Sciatic nerve (tissue), 2 donors: ENCODE data around the gene MVB12B. TPM values are rescaled to one million over a fixed set of nuclear protein-coding genes. Genes with fewer than 3 reads are reported as not detected.

Experiments
- ATAC-seq: fragments of 200-7000 bp; cut with Tn5 transposase; one replicate; pipeline ENCODE4 v1.9.1; 2020; ENCODE audit warnings: mild to moderate bottlenecking, moderate library complexity
- DNase-seq: peaks from one replicate; pipeline ENCODE4 v3.0.0-alpha.2; 2020; ENCODE audit warnings: low spot score
- intact Hi-C: fragments of 100-400 bp; cut with DNase I; formaldehyde crosslinking; loops from one replicate; pipeline ENCODE4 v1.14.2; 2022
- total RNA-seq: library from RNA; stranded (reverse); fragmentation: NEBNext Ultra II Directional; extraction: Animal tissue kit (Norgen Biotek cat#: 25700); gene quantifications from one replicate; pipeline ENCODE4 v1.2.1, GENCODE V29; 2021
- donor health status: DM: no; HTN: no; CAD: no.
- donor health status: DM: no; HTN: no; CAD: no.

MVB12B gene
- total RNA-seq, 1 donor from 2014 or later, result 65.7 TPM

DNA sequence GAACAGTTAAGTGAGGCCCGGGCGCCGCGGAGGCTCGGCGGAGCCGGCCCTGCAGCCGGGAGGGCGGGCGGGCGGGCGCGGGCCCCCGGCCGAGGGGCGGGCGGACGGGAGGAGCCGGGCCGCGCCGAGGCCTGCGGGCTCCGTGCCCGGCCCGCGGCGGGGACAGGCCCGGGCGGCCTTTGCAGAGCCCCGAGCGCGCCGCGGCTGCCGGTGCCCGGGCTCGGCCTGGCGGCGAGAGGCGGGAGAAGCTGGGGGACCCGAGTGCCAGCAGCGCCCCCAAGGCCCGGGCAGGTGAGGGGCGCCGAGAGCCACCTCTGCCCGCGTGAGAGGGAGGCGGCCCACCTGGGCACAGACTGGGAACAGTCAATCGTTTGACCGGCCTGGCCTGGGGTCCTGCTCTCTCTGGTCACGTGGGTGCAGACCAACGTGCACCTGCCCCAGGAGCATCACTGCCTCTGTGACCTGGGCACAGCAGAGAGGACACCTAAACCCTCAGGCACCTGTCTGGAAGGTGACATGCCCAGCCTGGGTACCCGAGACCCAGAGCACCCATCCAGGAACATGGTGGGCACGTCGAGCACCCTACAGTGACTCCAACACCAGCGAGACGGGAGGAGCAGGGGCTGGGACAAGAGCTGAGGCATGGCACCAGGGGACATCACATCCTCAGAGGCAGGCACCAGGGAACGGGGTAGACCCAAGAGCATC is 531 bp downstream of the MVB12B start:
- intact Hi-C loops, result loop anchor here (10.0 kb wide), 1 partner anchor 68 kb away; no protein-coding TSS in a partner anchor
- ATAC-seq (peak; percentile 50), DNase-seq (no peak)

GRCh38 chr9:126327714-126328185 is 1.1 kb downstream of the MVB12B start:
- ATAC-seq, result peak; percentile 12
- DNase-seq, result no peak
- intact Hi-C loops, result loop anchor here (10.0 kb wide), 1 partner anchor 67 kb away; no protein-coding TSS in a partner anchor

GRCh38 chr9:126328407-126328806 is 1.8 kb downstream of the MVB12B start:
- DNase-seq (no peak), ATAC-seq (no peak)
- intact Hi-C loops, result loop anchor here (10.0 kb wide), 1 partner anchor 66 kb away; no protein-coding TSS in a partner anchor

DNA sequence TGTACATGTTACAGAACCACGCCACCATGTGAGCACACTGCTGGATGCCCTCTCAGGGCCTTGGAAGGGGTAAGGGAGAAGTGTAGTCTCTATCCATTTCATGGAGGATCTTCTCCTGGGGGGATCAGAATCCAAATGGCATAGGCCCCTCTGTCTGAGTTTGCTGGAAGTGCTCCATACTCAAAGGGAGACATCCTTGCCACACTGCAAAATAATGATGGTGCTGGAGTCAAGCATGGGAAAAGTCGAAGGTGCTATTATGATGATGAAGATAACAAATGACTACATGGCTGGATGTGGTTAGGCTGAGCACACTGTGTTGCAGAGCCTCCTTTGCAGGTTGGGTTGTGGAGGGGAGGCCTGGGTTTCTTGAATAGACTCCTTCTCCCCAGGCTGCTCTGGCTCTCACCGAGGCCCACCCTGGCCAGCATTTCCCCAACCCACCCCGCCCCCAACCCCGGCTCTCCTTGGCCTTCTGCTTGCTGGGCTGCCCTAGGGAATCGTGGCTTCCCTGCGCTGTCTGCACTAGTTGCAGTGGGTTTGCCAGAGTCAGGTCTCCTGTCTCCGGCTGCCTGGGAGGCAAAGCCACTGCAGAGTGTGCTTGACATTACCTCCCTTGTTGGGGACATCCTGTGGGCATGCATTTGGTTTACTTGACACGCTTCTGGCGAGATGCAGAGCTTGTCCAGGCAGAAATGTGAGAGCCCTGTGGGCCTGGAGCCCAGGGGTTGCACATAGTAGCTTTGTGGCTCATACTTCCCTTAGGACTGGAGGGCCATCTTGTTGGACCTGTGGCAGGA is 3.0 kb downstream of the MVB12B start:
- no peak for ATAC-seq
- no peak for DNase-seq
- intact Hi-C loops, result loop anchor here (10.0 kb wide), 1 partner anchor 65 kb away; no protein-coding TSS in a partner anchor

- ATAC-seq, result no peak
- intact Hi-C loops, result no loop called here
Observed at GRCh38 chr9:126330536-126330935, 3.9 kb downstream of the MVB12B start.

DNA sequence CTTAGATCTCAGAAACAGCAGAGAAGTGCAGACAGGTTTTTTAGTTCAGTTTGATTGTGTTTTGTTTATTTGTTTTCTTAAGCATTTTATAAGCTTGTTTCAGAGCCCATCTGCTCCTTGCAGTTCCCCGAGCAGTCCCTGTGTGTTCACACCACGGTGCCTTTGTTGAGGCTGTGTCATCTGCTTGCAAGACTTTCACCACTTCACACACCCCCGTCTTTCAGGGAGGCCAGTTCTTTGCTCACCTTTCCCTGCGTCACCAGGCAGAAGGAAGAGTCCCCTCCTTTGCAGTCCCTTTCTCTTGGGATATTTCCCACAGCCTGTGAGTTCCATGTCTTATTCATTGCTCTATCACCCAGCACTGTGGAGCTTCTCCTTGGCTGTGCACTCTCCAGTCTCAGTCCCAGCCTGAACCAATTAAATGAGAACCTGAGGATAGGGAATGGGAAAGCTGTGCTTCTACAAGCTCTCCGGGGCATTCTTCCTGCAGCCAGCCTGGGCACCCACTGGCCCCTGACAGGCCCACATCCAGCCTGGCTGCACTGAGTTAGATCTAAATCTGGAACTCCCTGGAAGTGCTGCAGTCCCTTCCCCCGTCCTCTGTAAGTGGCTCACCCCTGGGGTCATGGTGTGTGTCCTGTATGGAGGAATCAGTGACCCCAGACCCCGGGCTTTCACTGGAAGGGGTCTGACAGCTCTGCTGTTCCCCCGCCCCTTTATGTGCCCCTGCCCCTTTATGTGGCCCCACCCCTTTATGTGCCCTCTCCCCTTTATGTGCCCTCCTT is 5.5 kb downstream of the MVB12B start:
- intact Hi-C loops, result no loop called here

More at GRCh38 chr9:126330536-126330935, 3.9 kb downstream of the MVB12B start:
- no peak for DNase-seq

DNA sequence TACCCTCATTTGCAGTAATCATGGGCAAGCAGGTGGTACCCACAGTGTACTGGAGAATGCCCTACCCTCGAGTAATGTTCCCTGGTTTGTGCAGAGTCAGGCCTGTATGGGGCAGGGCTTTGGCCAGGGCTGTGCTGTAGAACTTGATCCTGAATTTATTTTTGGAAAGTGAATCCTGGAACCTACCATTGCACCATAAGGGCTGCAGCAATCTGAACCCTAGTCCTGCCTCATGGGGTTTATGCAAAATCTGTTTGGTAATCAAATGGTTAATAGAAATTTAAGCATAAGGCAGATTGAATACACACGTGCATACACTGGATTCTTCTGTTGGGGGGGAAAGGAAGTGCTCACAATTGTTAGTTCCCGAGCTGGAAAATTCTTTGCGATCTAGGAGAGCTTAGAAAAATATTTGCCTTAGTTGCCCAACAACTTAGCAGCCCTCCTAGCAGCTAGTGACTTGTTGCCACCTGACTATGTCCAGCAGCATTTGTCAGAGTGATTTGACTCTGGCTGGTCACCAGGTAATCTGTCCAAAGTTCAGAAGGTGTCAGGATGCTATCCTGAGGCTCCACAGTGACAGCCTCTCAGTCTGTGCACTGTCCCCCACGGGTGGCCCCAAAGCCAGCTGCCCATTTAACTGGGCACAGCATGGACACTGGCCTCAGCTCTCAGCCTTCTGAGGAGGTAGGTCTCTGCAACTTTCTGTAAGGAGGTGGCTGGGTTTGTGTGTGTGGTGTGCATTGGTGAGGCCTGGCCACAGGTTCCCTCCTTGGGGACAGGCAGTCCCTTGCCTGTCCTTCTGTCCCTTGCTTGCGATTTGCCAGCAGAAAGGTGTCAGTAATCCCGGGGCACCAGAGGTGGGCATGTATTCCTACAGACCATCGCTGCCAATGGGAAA is 8.3 kb downstream of the MVB12B start:
- ATAC-seq (peak; percentile 16), DNase-seq (no peak)
- intact Hi-C loops, result no loop called here

More for the DNA sequence above, 5.5 kb downstream of the MVB12B start:
- ATAC-seq (no peak), DNase-seq (no peak)

DNA sequence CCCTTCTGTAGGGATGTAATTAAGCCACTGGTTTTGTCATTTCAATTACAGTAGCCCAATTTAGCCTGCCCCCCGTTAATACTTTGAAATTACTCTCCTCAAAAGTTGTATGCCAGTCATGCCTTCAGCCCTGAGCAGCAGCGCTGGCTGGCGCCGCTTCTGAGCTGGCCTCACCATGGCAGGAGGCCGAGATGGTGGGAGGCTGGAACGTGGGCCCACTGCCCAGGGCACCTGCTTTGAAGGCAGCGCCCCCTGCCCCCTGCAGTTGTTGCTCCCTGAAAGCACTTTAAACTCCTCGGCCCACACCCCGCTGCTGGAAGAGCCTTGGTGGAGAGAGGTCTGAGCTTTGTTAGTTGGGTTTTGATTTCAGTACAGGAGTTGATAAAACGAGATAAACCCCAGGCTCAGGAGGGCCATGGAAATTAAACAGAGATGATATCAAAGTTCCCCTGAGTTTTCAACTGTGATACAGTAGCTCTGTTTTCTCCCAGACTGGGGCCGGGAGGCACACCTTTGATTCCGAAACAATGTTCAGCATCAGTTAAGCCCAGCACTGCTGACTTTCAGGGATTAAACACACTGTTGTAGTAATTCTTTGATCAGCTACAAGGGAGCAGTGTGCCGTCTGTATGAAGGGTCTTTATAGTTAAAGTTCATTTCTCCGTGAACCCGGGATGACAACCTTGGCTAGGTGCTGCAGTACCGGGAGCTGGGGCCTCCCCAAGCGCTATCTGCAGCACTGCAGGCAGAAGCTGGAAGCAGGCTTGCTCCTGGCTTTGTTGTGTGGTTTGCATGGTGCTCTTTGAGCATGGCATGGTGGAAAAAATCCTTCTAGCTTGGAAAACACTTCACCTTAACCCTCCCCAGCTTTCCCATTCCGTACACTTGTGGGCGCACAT is 9.5 kb downstream of the MVB12B start:
- intact Hi-C loops, result no loop called here
- no peak for DNase-seq
- no peak for ATAC-seq

DNA sequence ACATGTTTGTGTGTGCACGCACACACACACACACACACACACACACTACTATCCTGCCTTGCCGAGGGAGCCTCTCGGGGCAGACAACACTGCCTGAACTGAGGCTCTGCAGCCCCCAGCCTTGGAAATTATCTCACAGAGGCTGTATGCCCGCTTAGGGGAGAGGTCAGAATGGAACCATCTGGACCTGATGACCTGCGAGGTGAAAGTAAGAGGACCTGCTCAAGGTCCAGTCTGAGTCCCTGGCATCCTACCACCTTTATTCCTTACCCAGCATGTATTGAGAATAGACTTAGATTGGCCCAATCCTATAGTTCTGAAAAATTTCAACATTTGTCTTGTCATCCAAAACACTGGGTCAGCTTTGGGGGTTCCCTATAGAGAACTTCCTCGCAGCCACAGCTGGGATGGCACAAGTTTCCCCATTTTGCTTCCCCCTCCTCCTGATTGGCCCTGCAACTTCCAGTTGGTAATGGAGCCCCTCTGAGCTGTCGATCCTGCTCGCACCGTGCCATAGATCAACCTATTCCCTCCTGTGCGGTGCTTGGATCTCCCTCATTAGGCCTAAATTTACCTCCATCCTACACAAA is 10.2 kb downstream of the MVB12B start:
- intact Hi-C loops, result no loop called here
- DNase-seq (no peak), ATAC-seq (peak; percentile 29)

GRCh38 chr9:126337729-126338372 is 11.2 kb downstream of the MVB12B start:
- no peak for DNase-seq
- intact Hi-C loops, result no loop called here
- ATAC-seq, result peak; percentile 36

DNA sequence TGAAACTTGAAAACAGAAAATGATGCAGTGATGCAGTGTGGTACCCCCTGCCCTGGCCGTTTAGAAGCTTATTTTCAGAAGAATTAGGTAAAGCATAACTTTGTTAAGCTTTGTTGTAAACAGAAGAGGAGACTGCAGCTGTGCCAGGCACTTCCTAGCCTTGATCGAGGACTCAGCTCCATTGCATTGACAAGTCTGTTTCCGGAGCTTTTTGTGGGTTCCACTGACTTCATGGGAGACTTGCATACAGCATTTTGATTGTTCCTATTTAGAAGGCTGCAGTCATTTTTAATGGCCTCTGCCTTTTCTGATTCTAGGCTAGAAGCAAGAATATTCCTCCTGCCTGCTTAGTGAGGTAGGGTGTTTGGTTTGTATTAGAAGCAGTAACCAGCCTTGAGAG is 12.3 kb downstream of the MVB12B start:
- no peak for ATAC-seq
- DNase-seq, result no peak
- intact Hi-C loops, result no loop called here

GRCh38 chr9:126341426-126341825 is 14.8 kb downstream of the MVB12B start:
- intact Hi-C loops, result no loop called here
- no peak for DNase-seq
- ATAC-seq, result no peak

DNA sequence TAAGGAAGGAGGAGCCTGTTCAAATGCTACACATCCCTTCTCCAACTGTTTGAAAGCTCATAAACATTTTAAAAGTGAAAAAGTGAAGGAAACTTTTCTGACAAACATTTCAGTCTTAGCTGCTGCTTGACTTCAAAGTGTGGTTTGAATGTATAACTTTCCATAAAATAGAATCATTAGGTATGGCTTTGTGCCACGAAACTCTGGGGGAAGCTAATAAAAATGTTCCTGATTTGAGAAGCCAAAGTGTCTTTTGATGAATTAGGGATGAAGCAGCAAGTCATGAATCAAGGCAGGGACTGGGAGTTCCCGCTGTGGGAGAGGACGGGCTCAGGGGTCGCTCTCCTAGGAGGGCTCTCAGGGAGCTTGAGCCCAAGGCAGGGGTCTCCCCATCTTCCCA is 15.3 kb downstream of the MVB12B start:
- ATAC-seq, result no peak
- intact Hi-C loops, result no loop called here

DNA sequence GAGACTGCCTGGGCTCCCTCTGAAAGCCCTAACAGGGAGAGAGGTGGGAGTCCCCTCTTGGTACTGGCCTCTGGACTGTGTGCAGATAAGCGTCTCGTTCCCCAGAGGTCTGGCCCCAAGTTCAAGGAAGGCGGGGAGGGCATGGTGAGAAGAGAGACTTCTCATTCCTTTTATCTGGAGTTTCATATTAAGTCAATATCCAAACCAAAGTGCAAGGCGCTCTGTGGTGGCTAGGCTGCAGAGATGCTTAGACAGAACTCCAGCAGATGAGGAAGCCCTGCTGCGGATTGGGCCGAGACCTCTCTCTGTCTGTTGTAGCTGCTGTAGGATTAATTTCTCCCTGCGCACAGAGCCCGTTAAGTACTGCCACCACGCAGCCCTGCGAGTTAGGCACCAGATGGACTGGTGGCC is 16.0 kb downstream of the MVB12B start:
- DNase-seq, result no peak
- intact Hi-C loops, result no loop called here
- ATAC-seq, result no peak

More for the DNA sequence above, 15.3 kb downstream of the MVB12B start:
- no peak for DNase-seq

DNA sequence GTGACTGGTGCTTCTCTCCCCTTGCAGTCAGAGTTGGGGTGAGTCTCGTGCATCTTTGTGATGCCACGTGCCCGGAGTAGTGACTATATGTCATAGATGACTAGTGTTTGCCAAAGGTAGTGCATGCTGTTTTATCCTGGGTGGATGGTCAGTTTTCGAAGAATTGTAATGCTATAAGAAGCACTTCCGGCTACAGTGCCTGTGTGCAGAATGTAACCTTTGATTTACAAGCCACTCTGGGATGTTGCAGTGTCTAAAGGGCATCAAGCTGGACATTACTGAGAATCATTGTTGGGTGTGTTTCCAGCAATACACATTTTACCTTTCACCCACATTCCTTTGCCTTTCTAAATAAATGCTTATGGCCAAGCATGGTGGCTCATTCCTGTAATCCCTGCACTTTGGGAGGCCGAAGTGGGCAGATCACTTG is 16.7 kb downstream of the MVB12B start:
- intact Hi-C loops, result no loop called here
- no peak for DNase-seq
- ATAC-seq, result peak; percentile 16

- intact Hi-C loops, result no loop called here
- no peak for ATAC-seq
- no peak for DNase-seq
Observed at GRCh38 chr9:126346031-126346430, 19.4 kb downstream of the MVB12B start.
